Smooth muscle cell (in vitro differentiated cells): ENCODE data around the gene PLPPR1. TPM values are rescaled to one million over a fixed set of nuclear protein-coding genes. Genes with fewer than 3 reads are reported as not detected.
"Not testable (repeated sequence)": the region's sequence is repeated elsewhere in the genome, so short reads cannot be mapped to it uniquely, and the experiment has no call there.

ENCODE experiments used
- DNase-seq: peaks from one replicate; lab custom pipeline; 2025; ENCODE audit not compliant: unreplicated experiment; lab: John Stamatoyannopoulos, UW
- H2AFZ ChIP-seq: fragments of 200-600 bp; sonication (generic); 2 replicates; pipeline ENCODE4 v1.6.0; 2016; ENCODE audit warnings: antibody characterized with exemption, low read depth, mild to moderate bottlenecking
- H3F3A ChIP-seq: fragments of 200-600 bp; sonication (generic); 2 replicates; pipeline ENCODE4 v1.6.0; 2017; ENCODE audit warnings: antibody characterized with exemption, low read depth
- H3K27ac ChIP-seq: fragments of 200-600 bp; sonication (generic); 2 replicates; pipeline ENCODE4 v1.5.1; 2016; ENCODE audit warnings: low read depth, mild to moderate bottlenecking
- H3K27me3 ChIP-seq: fragments of 200-600 bp; sonication (generic); 2 replicates; pipeline ENCODE4 v1.6.1; 2016; ENCODE audit warnings: low read depth, mild to moderate bottlenecking
- H3K36me3 ChIP-seq: fragments of 200-600 bp; sonication (generic); 2 replicates; pipeline ENCODE4 v1.5.1; 2016; ENCODE audit warnings: low read depth
- H3K4me1 ChIP-seq: fragments of 200-600 bp; sonication (generic); 2 replicates; pipeline ENCODE4 v1.5.1; 2016; ENCODE audit warnings: low read depth
- H3K4me2 ChIP-seq: fragments of 200-600 bp; sonication (generic); 2 replicates; pipeline ENCODE4 v1.6.0; 2016; ENCODE audit warnings: mild to moderate bottlenecking
- H3K4me3 ChIP-seq: fragments of 200-600 bp; sonication (generic); 2 replicates; pipeline ENCODE4 v1.5.1; 2016; ENCODE audit warnings: mild to moderate bottlenecking
- H3K79me2 ChIP-seq: fragments of 200-600 bp; sonication (generic); 2 replicates; pipeline ENCODE4 v1.6.0; 2016; ENCODE audit warnings: low read depth, mild to moderate bottlenecking
- H3K9ac ChIP-seq: fragments of 200-600 bp; sonication (generic); 2 replicates; pipeline ENCODE4 v1.6.0; 2016; ENCODE audit warnings: low read depth
- H3K9me3 ChIP-seq: fragments of 200-600 bp; sonication (generic); replicated peaks from 2 replicates; pipeline ENCODE4 v1.5.1; 2016; ENCODE audit warnings: low read depth
- H4K20me1 ChIP-seq: fragments of 200-600 bp; sonication (generic); 2 replicates; pipeline ENCODE4 v1.6.0; 2016; ENCODE audit warnings: low read depth
- WGBS: methylation state at CpG from one replicate; pipeline ENCODE4 v1.1.7; 2016; ENCODE audit warnings: low lambda C conversion rate; 5-methylcytosine and 5-hydroxymethylcytosine counted together
- polyA plus RNA-seq: library from polyadenylated mRNA; unstranded; fragments of >200 nt; fragmentation: Nextera tagmentation; extraction: Ambion mirVana; gene quantifications from 2 replicates; pipeline ENCODE4 v1.2.1, GENCODE V29; 2016
- total RNA-seq: library from RNA; depleted of rRNA; stranded (reverse); fragments of >200 nt; gene quantifications from 2 replicates; pipeline ENCODE4 v1.2.3, GENCODE V29; 2014
- TF ChIP-seq, protein P1 (sequence below): fragments of 200-600 bp; sonication (generic); IDR thresholded peaks from 2 replicates; pipeline ENCODE4 v1.5.1; 2017; ENCODE audit warnings: borderline replicate concordance, mild to moderate bottlenecking, antibody characterized with exemption; ENCODE audit not compliant: insufficient read depth, poor library complexity, severe bottlenecking

Gene PLPPR1
- total and polyA plus RNA-seq, 2 experiments from 2014 or later, result not detected

GRCh38 chr9:101035098-101035497 lies 6.6 kb downstream of the PLPPR1 start:
- Histone ChIP-seq H3K4me1 (no peaks in the 10 kb centered on the region), H3F3A (no peaks in the 10 kb centered on the region), H3K4me2 (no peak overlapping the region), H3K27me3 (peaks cover 56% of the 10 kb centered on the region), H2AFZ (no peak overlapping the region), H3K36me3 (no peaks in the 10 kb centered on the region), H3K79me2 (no peaks in the 10 kb centered on the region), H3K4me3 (no peak overlapping the region), H3K9me3 (no peaks in the 10 kb centered on the region), H3K9ac (no peak overlapping the region), H4K20me1 (no peaks in the 10 kb centered on the region), H3K27ac (no peak overlapping the region)
- TF ChIP-seq, protein P1, sequence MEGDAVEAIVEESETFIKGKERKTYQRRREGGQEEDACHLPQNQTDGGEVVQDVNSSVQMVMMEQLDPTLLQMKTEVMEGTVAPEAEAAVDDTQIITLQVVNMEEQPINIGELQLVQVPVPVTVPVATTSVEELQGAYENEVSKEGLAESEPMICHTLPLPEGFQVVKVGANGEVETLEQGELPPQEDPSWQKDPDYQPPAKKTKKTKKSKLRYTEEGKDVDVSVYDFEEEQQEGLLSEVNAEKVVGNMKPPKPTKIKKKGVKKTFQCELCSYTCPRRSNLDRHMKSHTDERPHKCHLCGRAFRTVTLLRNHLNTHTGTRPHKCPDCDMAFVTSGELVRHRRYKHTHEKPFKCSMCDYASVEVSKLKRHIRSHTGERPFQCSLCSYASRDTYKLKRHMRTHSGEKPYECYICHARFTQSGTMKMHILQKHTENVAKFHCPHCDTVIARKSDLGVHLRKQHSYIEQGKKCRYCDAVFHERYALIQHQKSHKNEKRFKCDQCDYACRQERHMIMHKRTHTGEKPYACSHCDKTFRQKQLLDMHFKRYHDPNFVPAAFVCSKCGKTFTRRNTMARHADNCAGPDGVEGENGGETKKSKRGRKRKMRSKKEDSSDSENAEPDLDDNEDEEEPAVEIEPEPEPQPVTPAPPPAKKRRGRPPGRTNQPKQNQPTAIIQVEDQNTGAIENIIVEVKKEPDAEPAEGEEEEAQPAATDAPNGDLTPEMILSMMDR, result no peak
- no peak for DNase-seq
- WGBS, result 79% methylated on average over 4 of the region's 4 CpGs

GRCh38 chr9:101037430-101037829 lies 8.9 kb downstream of the PLPPR1 start:
- Histone ChIP-seq H3K27ac (no peak overlapping the region), H3K4me2 (no peak overlapping the region), H3K36me3 (no peaks in the 10 kb centered on the region), H4K20me1 (no peaks in the 10 kb centered on the region), H3K4me1 (no peaks in the 10 kb centered on the region), H3K9ac (no peak overlapping the region), H3F3A (no peaks in the 10 kb centered on the region), H3K27me3 (peaks cover 33% of the 10 kb centered on the region), H3K4me3 (no peak overlapping the region), H2AFZ (no peak overlapping the region), H3K9me3 (no peaks in the 10 kb centered on the region), H3K79me2 (no peaks in the 10 kb centered on the region)
- WGBS, result 80% methylated on average over 3 of the region's 3 CpGs
- TF ChIP-seq, protein P1, result no peak
- DNase-seq, result no peak

- TF ChIP-seq, protein P1, result no peak
Measured at GRCh38 chr9:101038488-101038887, 10.0 kb downstream of the PLPPR1 start.

DNA sequence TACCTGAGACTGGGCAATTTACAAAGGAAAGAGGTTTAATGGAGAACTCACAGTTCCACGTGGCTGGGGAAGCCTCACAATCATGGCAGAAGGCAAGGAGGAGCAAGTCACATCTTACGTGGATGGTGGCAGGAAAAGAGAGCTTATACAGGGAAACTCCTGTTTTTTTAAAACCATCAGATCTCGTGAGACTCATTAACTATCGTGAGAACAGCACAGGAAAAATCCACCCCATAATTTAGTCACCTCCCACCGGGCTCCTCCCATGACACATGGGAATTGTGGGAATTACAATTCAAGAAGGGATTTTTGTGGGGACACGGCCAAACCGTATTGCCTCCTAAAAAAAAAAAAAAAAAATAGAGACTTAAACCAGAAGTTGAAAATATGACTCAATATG lies 11.1 kb downstream of the PLPPR1 start:
- not testable (repeated sequence) for H3K4me3 ChIP-seq, H4K20me1 ChIP-seq, DNase-seq, H2AFZ ChIP-seq, H3K27ac ChIP-seq, H3K79me2 ChIP-seq, H3K9ac ChIP-seq, H3K4me1 ChIP-seq, H3K36me3 ChIP-seq, H3K4me2 ChIP-seq, H3F3A ChIP-seq, H3K9me3 ChIP-seq
- peaks cover 11% of the 10 kb centered on the region for H3K27me3 ChIP-seq
- 85% methylated on average over 7 of the region's 7 CpGs for WGBS

More at GRCh38 chr9:101038488-101038887, 10.0 kb downstream of the PLPPR1 start:
- Histone ChIP-seq H3K4me2 (no peak overlapping the region), H3K27me3 (peaks cover 22% of the 10 kb centered on the region), H3K9me3 (no peaks in the 10 kb centered on the region), H3K4me3 (no peak overlapping the region), H3K4me1 (no peaks in the 10 kb centered on the region), H3K27ac (no peak overlapping the region), H2AFZ (no peak overlapping the region), H4K20me1 (no peaks in the 10 kb centered on the region), H3K36me3 (no peaks in the 10 kb centered on the region), H3K9ac (no peak overlapping the region), H3K79me2 (no peaks in the 10 kb centered on the region), H3F3A (no peaks in the 10 kb centered on the region)
- WGBS, result 92% methylated on average over 4 of the region's 4 CpGs
- DNase-seq, result no peak
